CD4-positive, alpha-beta T cell treated with Interferon gamma for 1 hour (primary cell): ENCODE data around the gene LCP2.

Source experiments
- DNase-seq: peaks from one replicate; pipeline ENCODE4 v3.0.0-alpha.2; 2020

LCP2 gene

DNA sequence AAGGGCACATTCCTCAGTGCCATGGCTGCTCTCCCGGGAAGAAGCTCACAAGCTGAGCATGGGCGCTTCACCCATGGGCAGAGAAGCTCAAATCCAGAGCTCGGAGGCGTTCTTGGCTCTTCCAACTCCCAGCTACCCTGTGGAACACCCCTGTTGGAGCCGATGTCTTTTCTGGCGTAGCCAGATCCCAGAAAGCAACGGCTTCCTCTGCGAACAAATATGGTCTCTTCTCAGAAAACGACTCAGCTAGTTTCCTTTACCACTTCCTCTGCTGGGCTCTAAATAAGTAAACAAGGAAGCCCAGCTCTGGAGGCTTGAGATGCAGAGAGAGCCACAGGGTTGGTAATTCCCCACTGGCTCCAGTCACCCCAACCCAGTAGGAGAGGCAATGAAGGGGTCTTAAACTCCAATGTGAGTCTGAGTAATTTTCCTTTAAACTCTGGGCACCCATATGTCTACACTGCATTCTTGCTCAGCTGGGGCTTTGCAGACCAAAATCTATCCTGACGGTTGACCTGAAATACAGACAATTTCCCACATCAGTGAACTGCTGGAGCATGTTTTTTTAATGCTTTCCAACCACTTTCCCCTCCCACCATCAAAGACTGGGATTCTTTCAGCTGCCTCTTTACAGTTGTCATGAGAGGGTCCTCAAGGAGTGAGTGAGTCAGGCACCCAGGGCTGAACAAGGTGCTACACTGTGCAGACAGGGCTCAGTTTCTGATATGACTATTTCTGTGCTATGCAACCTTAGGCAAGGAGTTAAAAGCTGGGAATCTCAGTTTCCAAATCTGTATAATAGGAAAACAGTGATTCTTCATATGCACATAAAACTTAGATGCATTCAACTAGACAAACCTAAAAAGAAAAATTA lies at the start of gene LCP2:
TSS of gene LCP2 (minus strand) at position 189 of the 874 bp plus-strand sequence. CDS start at position 23, 166 bp downstream.
- DNase-seq = peak; percentile 59

DNA sequence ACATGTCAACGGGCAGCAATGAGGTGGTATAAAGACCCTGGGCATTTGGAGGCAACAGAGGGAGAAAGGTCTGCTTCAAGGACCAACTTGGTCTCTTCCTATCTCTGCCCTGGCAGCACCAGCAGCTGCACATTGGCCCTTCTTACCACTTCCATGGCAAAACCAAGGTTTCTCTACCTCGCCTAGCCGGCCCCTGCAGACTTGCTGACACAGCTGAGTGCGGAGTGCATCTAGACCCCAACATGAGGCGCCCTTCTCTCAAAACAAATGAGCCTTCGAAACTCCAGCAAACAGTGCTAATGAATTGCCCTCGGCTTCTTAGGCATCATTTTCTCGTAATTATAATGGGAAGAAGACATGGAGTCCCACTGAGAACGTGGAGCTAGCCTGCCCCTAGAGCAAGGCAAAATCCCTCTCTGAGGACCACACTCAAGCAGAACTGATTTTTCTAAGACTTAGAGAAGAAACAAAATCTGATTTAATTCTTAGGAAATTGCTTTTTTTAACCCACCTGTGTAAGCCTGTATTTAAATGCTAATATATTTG lies 49.5 kb upstream of the LCP2 start:
- DNase-seq = no peak

DNA sequence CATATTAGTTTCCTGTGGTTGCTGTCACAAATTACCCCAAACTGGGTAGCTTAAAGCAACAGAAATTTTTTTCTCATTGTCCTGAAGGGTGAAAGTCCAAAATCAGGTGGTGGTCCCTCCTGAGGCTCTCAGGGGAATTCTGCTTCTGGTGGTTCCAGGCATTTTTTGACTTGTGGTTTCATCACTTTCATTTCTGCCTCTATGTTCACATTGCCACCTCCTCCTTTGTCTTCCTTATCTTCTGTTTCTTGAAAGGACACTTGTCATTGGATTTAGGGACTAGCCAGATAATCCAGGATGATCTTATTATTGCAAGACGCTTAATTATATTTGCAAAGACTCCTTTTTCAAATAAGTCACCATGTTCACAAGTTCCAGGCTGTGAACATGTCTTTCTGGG lies 48.4 kb upstream of the LCP2 start:
- no peak for DNase-seq

DNA sequence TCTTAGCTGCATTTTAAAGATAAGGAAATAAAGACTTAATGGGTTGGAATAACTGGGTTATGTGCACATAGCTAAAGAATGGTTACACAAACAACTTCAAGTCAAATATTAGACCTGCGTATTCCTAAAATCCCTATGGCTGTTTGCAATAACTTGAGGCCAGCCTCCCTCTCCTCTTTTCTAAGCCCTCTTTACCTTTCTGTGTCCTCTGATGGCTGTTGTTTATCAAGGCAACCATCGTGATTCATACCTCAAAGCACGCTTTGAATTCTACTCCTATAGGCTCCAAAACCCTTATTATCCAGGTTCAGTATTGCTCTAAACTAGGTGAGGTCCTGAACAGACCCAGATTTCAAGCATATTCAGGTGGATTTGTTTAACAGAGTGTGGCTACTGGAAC lies 45.6 kb upstream of the LCP2 start:
- no peak for DNase-seq

DNA sequence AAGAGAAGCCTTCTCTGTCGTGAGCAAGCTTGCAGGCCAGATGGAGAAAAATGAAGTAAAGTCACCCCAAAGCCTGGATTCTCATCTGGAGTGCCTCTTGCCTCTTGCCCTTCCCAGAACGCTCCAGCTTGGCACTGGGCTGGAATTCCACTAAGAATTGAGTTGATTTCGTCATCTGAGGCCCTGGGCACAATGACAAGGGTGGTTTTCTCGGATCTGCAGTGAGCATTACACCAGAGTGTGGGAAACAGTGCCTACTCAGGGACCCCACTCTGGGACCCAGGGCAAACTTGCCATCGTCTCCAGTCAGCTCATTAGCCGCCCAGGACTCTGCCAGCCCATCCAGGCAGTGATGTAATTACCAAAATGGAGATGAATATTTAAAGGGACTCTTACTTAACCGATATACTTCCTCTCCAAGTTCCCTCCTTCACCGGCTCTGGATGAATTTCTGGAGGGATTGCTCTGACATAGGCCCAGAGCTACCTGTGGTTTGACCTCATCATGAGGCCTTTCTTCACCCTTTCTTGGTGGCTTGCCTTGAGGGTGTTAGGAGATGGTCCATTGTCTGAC lies 44.7 kb upstream of the LCP2 start:
- DNase-seq = no peak

DNA sequence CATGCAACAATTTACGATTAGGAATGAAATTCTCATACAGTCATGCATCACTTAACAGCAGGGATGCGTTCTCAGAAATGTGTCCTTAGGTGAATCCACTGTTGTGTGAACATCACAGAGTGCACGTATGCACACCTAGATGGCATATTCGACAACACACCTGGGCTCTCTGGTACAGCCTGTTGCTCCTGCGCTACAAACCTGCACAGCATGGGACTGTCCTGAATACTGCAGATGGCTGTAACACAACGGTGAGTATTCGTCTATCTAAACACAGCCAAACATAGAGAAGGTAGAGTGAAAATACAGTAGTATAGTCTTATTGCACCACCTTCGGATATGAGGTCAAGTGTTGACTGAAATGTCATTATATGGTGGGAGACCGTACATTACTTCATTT lies 44.0 kb upstream of the LCP2 start:
- DNase-seq = no peak

DNA sequence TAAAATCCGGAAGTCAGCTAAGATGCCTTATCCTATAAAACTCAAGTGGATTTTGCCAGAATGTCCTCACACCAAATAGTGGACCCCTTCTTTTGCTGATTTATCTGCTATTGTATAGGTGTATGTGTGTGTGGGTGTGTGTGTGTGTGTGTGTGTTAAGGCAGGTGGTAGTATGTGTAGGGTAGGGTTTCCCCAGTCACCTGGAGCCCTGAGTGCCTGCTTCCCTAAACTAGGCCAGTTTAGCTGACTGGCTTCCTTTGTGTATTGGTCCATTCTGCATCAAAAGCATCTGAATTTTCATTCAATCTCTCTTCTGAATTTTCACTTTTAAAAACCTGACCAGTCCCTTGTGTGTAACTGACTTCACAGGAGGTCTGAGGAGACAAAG lies 42.2 kb upstream of the LCP2 start:
- DNase-seq = no peak

DNA sequence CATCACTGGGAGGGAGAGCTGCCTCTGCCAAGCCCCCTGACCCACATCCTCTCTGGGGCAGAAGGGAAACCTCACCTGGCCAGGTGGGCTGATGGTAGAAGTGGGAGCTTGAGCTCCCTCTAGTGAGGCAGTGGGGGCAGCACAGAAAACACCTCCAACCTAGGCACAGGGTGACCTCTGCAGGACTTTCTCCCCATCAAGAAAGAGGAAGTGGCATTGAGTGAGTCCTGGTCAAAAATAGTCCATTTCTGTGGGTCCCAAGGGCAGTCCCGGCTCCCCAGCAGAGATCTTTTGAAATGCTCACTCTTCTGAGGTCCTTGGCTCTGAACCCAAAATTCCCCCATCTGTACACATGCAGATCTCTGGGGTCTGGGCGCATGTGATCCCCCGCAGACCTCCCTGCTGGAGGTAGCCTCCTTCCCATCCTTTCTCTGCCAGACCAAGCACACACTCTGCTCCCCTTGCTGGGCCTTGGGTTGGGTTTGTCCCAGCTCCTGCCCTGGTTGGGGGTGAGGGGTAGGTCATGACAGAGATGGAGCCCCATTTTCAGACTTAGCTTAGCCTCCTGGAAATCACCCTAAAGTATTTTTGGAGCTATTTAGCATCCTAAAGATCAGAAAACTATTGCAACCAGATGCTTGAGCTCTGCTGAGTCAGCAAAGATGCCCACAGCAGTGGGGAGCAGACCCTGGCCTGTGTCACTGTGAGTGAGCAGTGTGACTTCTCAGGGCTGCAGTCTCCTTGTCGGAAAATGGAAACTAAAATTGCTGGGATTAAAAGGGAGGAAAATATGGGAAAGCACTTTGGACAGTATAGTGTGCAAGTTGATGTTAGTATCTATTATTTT lies 41.6 kb upstream of the LCP2 start:
- peak; percentile 73 for DNase-seq

DNA sequence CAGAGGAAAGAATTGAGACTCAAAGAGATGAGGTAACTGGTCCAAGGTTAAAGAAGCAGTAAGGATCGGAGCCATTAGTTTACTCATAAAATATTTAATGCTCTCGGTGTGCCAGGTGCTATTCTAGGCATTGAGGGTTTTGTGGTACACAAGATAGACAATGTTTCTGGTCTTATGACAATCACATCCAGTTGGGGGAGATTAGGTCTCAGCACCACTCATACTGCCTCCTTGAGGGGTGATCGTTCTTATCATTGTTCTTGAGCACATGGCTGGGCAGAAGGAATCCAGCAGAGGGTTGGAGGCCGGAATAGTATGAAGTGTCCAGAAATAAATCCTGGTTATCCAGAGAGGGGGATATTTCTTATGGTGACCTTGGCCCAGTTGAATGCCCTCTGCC lies 40.7 kb upstream of the LCP2 start:
- no peak for DNase-seq

DNA sequence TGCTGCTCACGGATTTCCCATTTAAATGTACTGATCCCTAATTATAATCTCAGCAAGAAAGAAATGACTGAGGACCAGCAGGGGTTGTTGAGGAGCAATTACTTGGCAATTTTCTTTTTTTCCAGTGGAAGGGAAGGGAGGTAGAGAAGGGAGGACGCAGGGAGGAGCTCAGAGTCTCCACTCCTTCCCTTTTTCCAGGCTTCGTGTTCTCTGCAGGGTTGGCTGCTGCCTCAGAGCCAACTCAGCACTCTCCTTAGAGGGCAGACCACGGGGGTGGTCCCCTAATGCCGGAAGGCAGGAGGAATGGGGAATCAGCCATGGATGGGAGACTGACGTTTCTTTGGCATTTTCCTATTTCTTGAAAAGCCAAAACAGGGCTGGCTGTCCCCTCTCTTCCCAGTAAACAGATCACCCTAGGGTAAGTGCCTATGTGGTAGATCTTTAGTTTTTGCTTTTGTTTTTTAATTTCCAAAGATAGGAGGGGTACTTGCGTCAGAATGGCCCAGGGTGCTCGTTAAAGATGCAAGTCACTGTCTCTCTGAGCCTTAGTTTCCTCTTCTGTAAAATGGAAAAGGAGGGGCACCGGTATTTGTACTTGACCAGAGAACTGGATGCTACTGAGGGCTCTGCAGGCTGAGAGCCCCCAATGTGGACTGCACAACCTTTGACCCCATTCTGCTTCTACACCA lies 39.6 kb upstream of the LCP2 start:
- DNase-seq = no peak

DNA sequence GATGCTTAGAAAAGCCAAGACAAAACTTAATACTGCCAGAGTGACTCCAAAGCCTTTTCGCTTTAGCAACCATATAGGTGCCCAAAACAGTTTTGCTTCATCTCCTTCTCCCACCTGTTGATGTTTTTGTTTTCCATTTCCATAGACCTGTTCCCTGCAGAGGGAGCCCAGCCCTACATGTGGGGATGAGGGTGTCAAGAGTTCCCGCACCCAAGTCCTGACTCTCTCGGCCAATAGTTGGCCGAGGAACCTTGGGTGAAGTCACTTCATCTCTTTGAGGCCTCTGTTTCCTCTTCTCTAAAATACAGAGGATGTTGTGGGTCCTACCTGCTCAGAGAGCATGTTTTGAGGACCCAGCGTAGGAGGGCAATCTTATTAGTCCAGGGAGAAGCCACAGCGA lies 38.5 kb upstream of the LCP2 start:
- no peak for DNase-seq

DNA sequence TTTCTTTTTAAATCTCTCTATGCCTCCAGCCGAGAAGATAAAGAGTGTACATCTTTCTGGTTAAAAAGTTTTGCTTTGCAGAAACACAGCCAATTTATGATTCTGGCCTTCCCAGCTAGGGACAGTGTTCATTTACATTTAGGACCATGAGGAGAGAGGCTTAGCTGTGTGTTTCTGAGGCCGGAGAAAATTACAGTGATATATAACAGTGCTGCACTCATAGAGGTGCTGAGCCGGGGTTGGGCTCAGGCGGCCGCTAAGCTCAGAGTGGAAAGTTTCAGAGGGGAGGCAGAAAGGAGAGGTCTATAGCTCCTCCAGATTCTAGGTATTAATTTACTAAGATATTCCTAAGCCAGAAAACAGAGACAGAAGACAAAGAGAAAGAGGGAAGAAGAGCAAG lies 37.0 kb upstream of the LCP2 start:
- DNase-seq = no peak

DNA sequence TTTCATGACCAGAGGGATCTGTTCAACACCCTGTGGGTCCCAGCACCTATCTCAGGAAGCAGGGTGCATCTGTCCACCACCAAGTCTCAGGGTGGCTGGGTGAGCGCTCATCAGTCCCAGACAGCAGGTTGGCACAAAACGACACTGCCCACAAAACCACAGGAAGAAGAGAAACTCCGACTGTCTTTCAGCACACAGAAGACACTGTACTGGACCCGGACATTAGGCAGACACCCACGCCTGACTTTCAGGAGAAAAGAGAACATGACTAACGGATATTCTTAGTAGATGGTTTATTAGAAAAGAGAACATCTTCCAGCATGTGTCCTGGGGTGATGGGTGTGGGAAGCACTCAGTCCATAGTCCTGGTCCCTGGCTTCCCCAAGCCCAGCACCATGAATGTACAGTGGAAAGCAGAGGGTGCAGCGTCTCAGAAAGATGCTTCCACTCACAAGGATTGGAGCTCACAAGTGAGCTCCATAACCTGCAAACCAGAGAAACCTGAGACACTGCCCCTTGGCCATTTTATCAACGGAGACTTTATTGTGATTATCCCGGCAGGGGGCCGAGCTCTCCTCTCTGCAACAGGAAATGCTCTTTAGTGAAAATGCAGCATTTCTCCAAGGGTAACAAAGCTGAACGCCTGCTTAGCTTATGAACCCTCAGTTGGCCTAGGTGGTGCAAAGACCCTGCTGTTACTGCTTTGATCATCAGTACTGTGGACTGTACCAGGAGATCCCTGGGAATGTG lies 35.8 kb upstream of the LCP2 start:
- DNase-seq = peak; percentile 73

DNA sequence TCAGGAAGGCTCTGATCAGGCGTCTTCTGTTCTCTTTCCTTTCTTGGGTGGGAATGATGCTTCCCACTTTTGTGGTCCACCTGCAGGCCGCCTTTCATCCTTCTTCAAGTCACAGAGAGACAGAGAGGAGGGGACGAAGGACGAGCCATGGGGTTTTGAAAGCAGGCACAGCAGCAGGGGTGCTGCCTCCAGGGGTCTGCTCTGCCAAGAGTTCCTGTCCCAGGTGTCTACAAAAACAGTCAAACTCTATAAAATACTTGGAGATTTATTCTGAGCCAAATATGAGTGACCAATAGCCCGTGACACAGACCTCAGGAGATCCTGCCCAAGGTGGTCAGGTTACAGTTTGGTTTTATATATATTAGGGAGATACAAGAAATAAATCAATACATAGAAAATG lies 34.5 kb upstream of the LCP2 start:
- DNase-seq = no peak

DNA sequence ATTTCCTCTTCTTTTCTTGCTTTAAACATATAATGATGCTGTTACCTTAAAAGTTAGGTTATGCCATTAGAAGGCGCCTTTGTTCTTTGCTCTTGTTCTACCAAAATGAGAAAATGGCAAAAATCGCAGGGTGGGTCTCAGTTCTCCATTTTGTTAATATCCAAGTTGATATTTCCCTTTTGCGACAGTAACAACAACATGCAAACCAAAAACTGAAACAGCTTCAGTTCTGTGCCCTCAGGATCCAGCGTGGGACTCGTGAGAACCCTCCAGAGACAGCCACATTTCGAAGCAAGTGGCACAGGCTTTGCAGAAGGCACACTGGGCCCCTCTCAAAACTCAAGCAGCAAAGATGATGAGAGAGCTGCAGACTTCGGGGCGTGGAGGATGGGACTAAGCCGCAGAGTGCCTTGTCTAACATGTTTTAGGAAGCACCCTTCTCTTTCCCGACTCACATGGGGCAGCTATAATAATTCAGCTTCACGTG lies 33.0 kb upstream of the LCP2 start:
- no peak for DNase-seq

DNA sequence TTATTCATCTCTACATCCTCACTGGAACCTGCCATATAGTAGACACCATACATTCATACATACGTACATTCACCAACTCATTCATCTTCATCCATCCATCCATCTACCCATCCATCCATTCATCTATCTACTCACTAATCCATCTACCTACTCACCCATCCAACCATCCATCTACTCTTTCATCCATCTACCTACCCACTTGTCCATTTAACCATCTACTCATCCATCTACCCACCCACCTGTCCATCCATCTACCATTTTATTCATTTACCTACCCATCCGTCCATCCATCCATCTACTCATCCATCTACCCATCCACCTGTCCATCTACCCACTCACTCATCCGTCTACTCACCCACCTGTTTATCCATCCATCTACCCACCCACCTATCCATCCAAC lies 31.9 kb upstream of the LCP2 start:
- no peak for DNase-seq

DNA sequence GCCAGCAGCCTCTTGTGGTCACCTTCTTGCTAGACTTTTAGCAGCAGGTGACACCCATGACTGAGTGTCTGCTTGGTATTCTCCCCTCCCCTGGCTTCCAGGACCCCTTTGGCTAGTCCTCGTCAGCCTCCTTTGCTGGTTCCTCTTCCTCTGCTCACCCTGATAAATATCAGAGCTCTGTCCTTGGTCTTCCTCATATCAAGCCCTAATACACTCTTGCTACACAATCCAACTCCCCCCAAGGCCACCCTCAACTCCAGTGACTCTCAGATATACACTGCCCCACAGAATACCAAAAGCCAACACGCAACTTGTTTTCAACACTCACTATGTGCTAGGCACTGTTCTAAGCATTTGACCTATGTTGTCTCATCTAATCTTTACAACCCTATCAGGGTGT lies 30.3 kb upstream of the LCP2 start:
- no peak for DNase-seq

DNA sequence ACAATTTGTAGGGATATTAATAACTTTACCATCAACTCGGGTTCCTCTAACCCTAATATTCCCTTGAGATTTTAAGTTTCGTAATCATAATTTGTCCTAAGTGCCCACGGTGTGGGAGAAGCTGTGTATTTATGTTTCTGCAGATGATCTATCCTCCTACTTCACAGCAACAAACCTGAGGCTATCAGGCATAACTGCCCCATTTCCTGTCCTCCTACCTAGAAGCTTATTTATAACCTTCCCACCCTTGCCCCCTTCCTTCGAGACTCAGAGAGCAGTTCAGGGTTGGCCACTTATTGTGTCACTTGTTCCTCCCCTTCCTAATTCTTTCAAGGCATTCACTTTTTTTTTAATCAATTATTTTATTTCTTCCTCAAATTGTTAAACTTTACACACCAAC lies 29.6 kb upstream of the LCP2 start:
- no peak for DNase-seq

DNA sequence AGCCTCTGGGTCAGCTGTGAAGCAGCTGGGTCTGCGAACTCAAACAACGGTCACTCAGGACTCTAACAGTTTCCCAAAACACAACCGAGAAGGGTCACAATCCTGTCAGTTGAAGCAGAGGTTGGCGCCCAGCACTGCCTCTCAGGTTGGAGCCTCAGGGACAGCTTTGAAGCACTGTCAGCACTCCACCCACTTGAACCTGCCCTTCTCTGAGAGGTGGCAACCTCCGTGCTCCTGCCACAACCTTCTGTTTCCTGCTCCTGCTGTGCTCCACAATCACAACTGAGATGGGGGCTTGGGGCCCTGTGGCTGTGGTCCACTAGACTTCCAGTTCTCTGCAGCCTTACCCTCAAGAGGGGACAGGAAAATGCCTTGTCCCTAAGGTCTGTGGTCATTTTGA lies 21.7 kb upstream of the LCP2 start:
- no peak for DNase-seq

DNA sequence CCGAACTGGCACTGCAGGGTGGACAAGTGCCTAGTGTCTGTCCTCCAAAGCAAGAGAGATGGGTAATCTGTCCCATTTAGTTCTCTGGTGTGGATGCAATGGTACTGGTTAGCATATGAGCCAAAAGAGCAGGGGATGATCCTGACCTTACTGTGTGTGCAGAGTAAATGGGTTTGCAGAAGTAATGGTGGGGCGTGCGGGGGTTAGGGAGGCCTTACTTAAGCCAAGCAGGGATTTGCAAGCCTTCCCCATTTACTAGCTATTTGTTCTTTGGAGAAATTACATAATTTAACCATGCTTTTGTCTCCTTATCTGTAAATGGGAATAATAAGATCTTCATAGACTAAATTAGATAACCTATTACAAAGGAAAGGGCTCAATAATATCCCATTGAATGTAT lies 19.9 kb upstream of the LCP2 start:
- DNase-seq = no peak

DNA sequence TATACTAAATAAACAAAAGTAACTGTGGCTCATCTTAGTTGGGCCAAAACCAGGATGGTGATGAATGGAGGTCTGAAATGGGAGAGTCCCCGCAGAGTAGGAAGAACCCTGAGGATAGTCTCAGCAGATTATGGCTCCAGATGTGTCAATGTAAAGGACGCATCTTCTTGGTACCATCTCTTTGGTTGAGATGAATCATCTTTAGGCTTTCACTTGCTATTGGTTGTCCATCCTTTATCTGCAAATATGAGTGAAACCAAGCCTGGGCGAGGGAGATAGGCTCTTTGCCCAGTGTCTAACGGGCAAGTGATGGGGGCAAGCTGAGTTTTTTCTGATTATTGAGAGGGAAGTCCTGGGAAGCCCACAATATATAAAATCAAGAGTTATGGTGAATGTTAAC lies 19.4 kb upstream of the LCP2 start:
- no peak for DNase-seq

DNA sequence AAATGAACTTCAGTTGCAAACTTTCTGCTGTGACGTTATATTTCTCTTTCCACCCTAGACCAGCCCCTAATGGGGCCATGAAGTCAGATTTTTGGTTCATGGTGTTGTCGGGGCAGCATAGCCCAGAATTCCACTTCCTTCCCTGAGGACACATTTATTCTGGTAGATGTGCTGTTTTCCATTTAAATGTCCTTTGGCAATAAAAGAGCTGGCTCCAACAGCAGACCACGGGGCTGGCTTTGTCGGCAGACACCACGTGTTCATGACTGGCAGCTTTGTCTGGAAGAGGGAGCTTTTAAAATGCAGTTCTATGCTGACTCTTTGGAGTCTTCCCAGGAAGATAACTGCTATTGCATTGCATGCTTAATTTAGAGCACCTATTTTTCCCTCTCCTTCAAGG lies 17.6 kb upstream of the LCP2 start:
- DNase-seq = no peak
